Activated T-cell treated with anti-CD3 and anti-CD28 coated beads for 1 hour (primary cell): ENCODE measurements around the gene SPAG6.

Experiments used
- DNase-seq: peaks from one replicate; pipeline ENCODE4 v3.0.0-alpha.2; 2020; ENCODE audit warnings: low read depth

SPAG6 gene

GRCh38 chr10:22435650-22436049 lies 90.4 kb downstream of the SPAG6 start:
- no peak for DNase-seq

GRCh38 chr10:22436526-22436892 lies 91.2 kb downstream of the SPAG6 start:
- no peak for DNase-seq

GRCh38 chr10:22436893-22437619 lies 91.8 kb downstream of the SPAG6 start:
- DNase-seq = peak; percentile 86

- DNase-seq = peak; percentile 20
These were observed 92.6 kb downstream of the SPAG6 start for GRCh38 chr10:22437620-22438588.

- no peak for DNase-seq
These were observed 93.4 kb downstream of the SPAG6 start for GRCh38 chr10:22438711-22439110.

GRCh38 chr10:22442063-22442462 lies 96.8 kb downstream of the SPAG6 start:
- DNase-seq = no peak

GRCh38 chr10:22442468-22442867 lies 97.2 kb downstream of the SPAG6 start:
- DNase-seq = no peak

GRCh38 chr10:22443175-22443901 lies 98.0 kb downstream of the SPAG6 start:
- no peak for DNase-seq

- no peak for DNase-seq
These were observed 99.0 kb downstream of the SPAG6 start for GRCh38 chr10:22444219-22444788.

GRCh38 chr10:22445495-22445894 lies 100.2 kb downstream of the SPAG6 start:
- DNase-seq = no peak

GRCh38 chr10:22447068-22447467 lies 101.8 kb downstream of the SPAG6 start:
- DNase-seq = no peak

- DNase-seq = no peak
These were observed 106.0 kb downstream of the SPAG6 start for GRCh38 chr10:22451346-22451745.

- no peak for DNase-seq
These were observed 108.0 kb downstream of the SPAG6 start for GRCh38 chr10:22453320-22453719.

- no peak for DNase-seq
These were observed 108.8 kb downstream of the SPAG6 start for GRCh38 chr10:22453948-22454591.

- DNase-seq = no peak
These were observed 109.3 kb downstream of the SPAG6 start for GRCh38 chr10:22454634-22455033.

GRCh38 chr10:22455068-22455857 lies 110.0 kb downstream of the SPAG6 start:
- no peak for DNase-seq

GRCh38 chr10:22456486-22456885 lies 111.2 kb downstream of the SPAG6 start:
- no peak for DNase-seq

- no peak for DNase-seq
These were observed 113.2 kb downstream of the SPAG6 start for GRCh38 chr10:22458272-22459038.

GRCh38 chr10:22459496-22459895 lies 114.2 kb downstream of the SPAG6 start:
- no peak for DNase-seq

- no peak for DNase-seq
These were observed 114.8 kb downstream of the SPAG6 start for GRCh38 chr10:22460101-22460500.
